ENCODE results near the gene RHBDF2.

- TF ChIP-seq CTCF (IDR thresholded peaks at IDR 0.05), result no peak
- no peak for TF ChIP-seq EZH2 (IDR thresholded peaks at IDR 0.05; ENCODE audit: borderline replicate concordance, insufficient read depth, low read depth, low read length, poor library complexity, severe bottlenecking)
Measured at GRCh38 chr17:76478730-76479514, 22.3 kb downstream of the RHBDF2 start.

All from B cell (primary cell).